Measurements from ENCODE around the gene MED25. TPM values are rescaled to one million over a fixed set of nuclear protein-coding genes. Genes with fewer than 3 reads are reported as not detected.

The MED25 gene
- total RNA-seq, 2 donors from 2014 or later: 46.1 to 77.2 TPM

GRCh38 chr19:49802836-49803528 is 15.1 kb upstream of the MED25 start:
- no peak for DNase-seq
- Histone ChIP-seq H3K27me3 (no peaks in the 10 kb centered on the region), H3K36me3 (no peaks in the 10 kb centered on the region), H3K4me3 (no peak overlapping the region), H3K9me3 (no peaks in the 10 kb centered on the region), H3K4me1 (no peaks in the 10 kb centered on the region), H3K27ac (no peak overlapping the region), H3K9ac (ENCODE audit: low read depth in 2 of 2, low read length in 2 of 2) (no peak overlapping the region)
- TF ChIP-seq CTCF (IDR thresholded peaks at IDR 0.05): no peak
- intact Hi-C loops (cut with DNase I): no loop called here

GRCh38 chr19:49803529-49803856 is 14.6 kb upstream of the MED25 start:
- Histone ChIP-seq H3K9me3 (no peaks in the 10 kb centered on the region), H3K9ac (ENCODE audit: low read depth in 2 of 2, low read length in 2 of 2) (no peak overlapping the region), H3K27me3 (no peaks in the 10 kb centered on the region), H3K4me3 (no peak overlapping the region), H3K27ac (no peak overlapping the region), H3K36me3 (no peaks in the 10 kb centered on the region), H3K4me1 (no peaks in the 10 kb centered on the region)
- TF ChIP-seq CTCF (IDR thresholded peaks at IDR 0.05): no peak
- intact Hi-C loops (cut with DNase I): no loop called here
- no peak for DNase-seq

GRCh38 chr19:49805822-49806619 is 12.1 kb upstream of the MED25 start:
- no peak for TF ChIP-seq CTCF (IDR thresholded peaks at IDR 0.05)
- no peaks in the 10 kb centered on the region for H3K4me1 ChIP-seq
- H3K9ac ChIP-seq (ENCODE audit: low read depth in 2 of 2, low read length in 2 of 2): no peak overlapping the region
- no peak overlapping the region for H3K4me3 ChIP-seq
- H3K27me3 ChIP-seq: no peaks in the 10 kb centered on the region
- intact Hi-C loops (cut with DNase I): no loop called here
- no peaks in the 10 kb centered on the region for H3K9me3 ChIP-seq
- no peak for DNase-seq
- no peaks in the 10 kb centered on the region for H3K36me3 ChIP-seq
- no peak overlapping the region for H3K27ac ChIP-seq

- intact Hi-C loops (cut with DNase I): no loop called here
- no peak overlapping the region for H3K27ac ChIP-seq
- TF ChIP-seq CTCF (IDR thresholded peaks at IDR 0.05): no peak
- H3K27me3 ChIP-seq: no peaks in the 10 kb centered on the region
- H3K4me1 ChIP-seq: no peaks in the 10 kb centered on the region
- H3K4me3 ChIP-seq: no peak overlapping the region
- H3K36me3 ChIP-seq: no peaks in the 10 kb centered on the region
- no peak overlapping the region for H3K9ac ChIP-seq (ENCODE audit: low read depth in 2 of 2, low read length in 2 of 2)
- DNase-seq: no peak
- H3K9me3 ChIP-seq: no peaks in the 10 kb centered on the region
Measured at GRCh38 chr19:49806620-49806959, 11.5 kb upstream of the MED25 start.

GRCh38 chr19:49807058-49807903 is 10.8 kb upstream of the MED25 start:
- H3K9me3 ChIP-seq: no peaks in the 10 kb centered on the region
- H3K9ac ChIP-seq (ENCODE audit: low read depth in 2 of 2, low read length in 2 of 2): no peak overlapping the region
- no peaks in the 10 kb centered on the region for H3K4me1 ChIP-seq
- no peak overlapping the region for H3K27ac ChIP-seq
- no peak for DNase-seq
- no peak for TF ChIP-seq CTCF (IDR thresholded peaks at IDR 0.05)
- no peaks in the 10 kb centered on the region for H3K27me3 ChIP-seq
- no peak overlapping the region for H3K4me3 ChIP-seq
- intact Hi-C loops (cut with DNase I): no loop called here
- H3K36me3 ChIP-seq: no peaks in the 10 kb centered on the region

Data from colonic mucosa (tissue), 4 donors.